HG03469 (cell line): ENCODE data around the gene ZNF568.
A peak's percentile ranks its signal among the peaks of the same experiment; 100 is the strongest.

Experiments used
- ATAC-seq: cut with Tn5 transposase; IDR thresholded peaks from one replicate; pipeline ENCODE4 v1.9.1; 2021; ENCODE audit warnings: mild to moderate bottlenecking, moderate library complexity, moderate number of reproducible peaks; ENCODE audit not compliant: unreplicated experiment

Gene ZNF568

GRCh38 chr19:36915992-36916830 lies at the start of gene ZNF568, which contains the start of gene ZNF829:
TSS of gene ZNF568 (plus strand) at chr19:36916332. CDS start at chr19:36922771, 6,439 bp downstream.
TSS of gene ZNF829 (minus strand) at chr19:36916291. CDS start at chr19:36915167, 1,124 bp downstream.
- peak; percentile 62 for ATAC-seq

DNA sequence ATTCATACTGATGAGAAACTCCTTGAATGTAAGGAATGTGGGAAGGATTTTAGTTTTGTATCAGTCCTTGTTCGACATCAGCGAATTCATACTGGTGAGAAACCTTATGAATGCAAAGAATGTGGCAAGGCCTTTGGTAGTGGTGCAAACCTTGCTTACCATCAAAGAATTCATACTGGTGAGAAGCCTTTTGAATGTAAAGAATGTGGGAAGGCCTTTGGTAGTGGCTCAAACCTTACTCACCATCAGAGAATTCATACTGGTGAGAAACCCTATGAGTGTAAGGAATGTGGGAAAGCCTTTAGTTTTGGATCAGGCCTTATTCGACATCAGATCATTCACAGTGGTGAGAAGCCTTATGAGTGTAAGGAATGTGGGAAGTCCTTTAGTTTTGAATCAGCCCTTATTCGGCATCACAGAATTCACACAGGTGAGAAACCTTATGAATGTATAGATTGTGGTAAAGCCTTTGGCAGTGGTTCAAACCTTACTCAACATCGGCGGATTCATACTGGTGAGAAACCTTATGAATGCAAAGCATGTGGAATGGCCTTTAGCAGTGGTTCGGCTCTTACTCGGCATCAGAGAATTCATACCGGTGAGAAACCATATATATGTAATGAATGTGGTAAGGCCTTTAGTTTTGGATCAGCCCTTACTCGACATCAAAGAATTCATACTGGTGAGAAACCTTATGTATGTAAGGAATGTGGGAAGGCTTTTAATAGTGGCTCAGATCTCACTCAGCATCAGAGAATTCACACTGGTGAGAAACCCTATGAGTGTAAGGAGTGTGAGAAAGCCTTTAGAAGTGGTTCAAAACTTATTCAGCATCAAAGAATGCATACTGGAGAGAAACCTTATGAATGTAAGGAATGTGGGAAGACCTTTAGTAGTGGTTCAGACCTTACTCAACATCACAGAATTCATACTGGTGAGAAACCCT lies 38.9 kb upstream of the ZNF568 start:
- no peak for ATAC-seq

- ATAC-seq, result no peak
Observed at GRCh38 chr19:36891768-36892357, 24.3 kb upstream of the ZNF568 start.

DNA sequence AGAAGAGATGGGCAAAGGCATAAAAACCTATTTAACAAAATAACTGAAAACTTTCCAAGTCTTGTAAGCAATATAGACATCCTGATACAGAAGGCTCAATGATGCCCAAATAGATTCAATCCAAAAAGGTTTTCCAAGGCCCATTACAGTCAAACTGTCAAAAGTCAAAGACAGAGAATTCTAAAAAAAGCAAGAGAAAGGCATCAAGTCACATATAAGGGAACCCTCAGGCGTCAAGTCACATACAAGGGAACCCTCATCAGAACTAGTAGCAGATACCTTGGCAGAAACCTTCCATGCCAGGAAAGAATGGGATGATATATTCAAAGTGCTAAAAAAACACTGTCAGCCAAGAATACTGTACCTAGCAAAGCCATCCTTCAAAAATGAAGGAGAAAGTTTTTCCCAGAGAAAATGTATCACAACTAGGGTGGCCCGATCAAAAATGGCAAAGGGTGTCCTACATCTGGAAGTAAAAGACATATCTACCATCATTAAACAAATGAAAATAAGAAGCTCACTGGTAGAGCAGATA lies 21.2 kb upstream of the ZNF568 start:
- ATAC-seq, result no peak

DNA sequence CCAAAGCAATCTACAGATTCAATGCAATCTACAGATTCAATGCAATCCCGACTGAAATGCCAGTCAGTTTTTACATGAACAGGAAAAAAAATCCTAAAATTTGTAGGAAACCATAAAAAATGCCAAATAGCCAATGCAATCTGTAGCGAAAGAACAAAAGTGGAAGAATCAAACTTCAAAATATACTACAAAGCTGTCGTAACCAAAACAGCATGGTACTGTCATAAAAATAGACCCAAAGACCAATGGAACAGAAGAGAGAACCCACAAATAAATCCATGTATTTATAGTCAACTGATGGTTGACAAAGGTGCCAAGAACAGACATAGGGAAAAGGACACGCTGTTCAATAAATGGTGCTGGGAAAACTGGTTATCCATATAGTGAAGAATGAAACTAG lies 17.7 kb upstream of the ZNF568 start:
- ATAC-seq, result no peak

DNA sequence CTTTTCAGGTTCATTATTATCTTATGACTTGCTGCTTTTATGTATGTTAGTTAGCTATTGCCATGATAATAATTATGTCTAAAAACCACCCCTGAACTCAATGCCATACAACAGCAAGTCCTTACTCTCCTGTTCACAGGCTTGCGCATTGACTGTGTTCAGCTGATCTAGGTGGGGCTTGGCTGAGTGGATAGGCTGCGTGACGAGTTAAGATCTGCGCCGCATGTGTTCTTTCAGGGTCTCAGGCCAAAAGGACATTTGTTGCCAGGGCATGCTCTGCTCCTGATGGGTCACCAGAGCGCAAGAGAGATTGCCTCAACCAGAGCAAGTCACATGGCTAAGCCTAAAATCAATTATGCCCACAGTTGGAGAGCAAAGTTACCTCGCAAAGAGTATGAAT lies 859 bp downstream of the ZNF568 start:
- no peak for ATAC-seq

DNA sequence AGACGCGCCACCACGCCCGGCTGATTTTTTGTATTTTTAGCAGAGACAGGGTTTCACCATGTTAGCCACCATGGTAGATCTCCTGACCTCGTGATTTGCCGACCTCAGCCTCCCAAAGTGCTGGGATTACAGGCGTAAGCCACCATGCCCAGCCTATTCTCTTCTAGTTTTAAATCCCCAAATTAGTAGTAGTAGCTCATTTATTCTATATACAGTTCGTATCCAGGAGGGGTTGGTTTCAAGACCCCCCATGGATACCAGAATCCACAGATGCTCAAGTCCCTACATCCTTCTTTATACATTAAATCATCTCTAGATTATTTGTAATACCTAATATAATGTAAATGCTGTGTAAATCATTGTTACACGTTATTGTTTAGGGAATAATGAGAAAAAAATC lies 2.0 kb downstream of the ZNF568 start:
- ATAC-seq, result no peak

DNA sequence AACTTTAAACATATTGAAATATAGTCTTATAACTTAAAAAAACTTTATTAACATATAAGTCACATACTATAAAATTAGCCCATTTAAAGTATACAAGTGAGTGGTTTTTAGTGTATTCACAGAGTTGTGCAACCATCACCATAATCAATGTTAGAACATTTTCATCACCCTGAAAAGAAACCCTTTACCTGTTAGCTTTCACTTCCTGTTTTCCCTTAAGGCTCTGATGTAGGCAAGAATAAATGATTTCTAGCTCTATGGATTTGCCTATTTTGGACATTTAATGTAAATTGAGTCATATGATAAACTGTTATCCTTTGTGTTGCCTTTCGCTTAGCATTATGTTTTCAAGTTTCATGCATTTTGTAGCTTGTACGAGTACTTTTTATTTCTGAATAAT lies 15.6 kb downstream of the ZNF568 start:
- no peak for ATAC-seq

DNA sequence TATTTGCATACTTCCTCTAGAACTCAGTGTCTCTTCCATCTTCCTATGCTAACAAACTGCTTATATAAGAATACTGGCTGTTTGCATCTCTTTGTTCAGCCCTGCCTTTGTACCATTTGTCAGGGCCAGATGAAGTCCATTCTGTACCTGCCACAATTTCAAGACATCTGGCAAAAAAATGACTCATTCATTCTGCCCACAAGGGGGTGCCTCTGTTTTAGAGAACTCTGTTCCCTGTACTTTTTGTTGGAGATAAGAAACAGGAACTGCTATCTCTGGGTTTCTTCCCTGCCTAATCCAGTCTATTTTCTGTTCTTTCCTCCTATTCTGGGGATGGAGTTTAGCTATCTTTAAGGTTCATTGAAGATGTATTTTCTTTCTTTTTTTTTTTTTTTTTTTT lies 23.0 kb downstream of the ZNF568 start:
- ATAC-seq, result no peak

GRCh38 chr19:36950335-36951119 lies 34.4 kb downstream of the ZNF568 start:
- no peak for ATAC-seq

DNA sequence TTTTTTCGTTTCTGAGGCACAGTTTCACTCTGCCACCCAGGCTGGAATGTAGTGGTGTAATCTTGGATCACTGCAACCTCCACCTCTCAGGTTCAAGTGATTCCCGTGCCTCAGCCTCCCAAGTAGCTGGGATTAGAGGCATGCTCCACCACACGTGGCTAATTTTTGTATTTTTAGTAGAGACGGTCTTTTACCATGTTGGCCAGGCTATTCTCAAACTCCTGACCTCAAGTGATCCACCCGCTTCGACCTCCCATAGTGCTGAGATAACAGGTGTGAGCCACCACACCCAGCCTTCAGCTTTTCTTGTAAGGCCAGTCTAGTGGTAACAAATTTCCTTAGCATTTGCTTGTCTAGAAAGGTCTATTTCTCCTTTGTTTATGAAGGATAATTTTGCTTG lies 46.2 kb downstream of the ZNF568 start:
- ATAC-seq, result no peak

- ATAC-seq, result no peak
Observed at GRCh38 chr19:36963280-36963679, 47.1 kb downstream of the ZNF568 start.

- ATAC-seq, result no peak
Observed at GRCh38 chr19:36972571-36972970, 56.4 kb downstream of the ZNF568 start.

DNA sequence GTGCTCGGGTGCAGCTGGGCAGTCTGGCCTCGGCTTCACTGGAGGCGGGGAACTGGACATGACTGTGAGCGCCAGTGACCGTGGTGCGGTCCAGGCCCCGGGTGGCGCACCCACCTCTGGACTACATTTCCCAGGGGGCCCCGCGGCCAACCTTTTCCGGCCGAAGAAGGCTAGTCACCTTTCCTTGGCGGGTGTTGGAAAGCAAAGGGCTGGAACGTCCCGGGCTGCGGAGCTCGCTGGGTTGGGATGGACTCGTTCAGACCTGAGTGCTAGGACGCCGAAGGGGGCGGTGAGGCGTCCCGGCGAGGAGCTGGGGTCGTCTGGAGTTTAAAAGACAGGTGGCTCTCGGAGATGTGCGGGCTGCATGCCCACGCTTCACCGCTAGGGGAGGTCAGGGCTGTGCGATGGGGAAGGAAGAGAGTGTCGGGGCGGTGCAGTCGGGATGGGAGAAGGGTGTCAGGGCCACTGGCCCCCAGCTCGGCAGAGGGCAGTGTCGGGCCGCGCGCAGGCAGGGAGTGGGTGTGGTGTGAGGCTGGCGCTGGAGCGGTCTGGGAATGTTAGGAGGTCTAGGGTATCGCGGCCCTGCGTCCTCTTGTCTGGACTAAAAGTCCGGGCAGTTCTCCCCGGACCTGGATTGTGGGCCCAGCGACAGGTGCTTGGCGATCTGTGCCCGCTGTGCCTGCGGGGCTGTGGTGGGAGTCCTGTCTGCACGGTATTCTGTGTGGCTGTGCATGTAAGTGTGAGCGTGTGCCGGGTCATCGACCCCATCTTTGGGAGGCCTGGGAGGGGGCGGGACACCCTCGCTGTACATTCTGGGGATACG lies 57.1 kb downstream of the ZNF568 start:
- no peak for ATAC-seq

DNA sequence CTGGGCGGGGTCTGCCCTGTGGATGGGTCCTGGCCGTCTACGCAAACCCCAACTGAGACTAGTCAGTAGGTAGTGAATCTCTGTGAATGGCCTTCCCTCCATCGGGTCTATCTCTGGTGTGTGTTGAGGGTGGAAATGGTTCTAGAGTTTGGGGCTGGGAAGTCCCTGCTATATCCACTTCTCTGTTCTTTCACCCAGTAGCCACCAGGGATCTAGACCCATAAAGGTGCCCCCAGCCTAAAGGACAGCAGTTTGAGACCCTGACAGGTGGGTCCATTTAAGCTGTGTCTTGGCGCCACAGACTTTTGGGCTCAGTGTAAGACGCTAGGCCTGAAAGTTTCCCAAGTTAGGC lies 57.7 kb downstream of the ZNF568 start:
- ATAC-seq, result no peak

DNA sequence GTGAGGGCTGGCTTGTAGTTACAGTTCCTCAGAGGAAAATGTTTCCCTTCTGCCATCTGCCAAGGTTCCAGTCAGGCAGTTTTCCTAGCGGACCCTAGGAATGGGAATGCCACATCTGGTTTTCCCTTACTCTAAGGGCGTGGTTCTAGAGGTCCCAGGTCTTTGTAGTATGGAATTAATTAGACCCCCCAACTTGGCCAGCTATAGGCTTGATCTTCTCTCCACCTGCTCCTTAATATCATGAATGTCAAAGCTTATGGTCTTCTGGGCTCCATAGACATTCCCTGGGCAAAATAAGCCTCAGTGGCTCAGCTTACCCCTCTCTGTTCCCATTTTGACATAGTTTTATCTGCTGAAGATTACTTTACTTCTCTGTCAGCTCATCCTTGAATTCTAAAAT lies 70.0 kb downstream of the ZNF568 start:
- no peak for ATAC-seq

DNA sequence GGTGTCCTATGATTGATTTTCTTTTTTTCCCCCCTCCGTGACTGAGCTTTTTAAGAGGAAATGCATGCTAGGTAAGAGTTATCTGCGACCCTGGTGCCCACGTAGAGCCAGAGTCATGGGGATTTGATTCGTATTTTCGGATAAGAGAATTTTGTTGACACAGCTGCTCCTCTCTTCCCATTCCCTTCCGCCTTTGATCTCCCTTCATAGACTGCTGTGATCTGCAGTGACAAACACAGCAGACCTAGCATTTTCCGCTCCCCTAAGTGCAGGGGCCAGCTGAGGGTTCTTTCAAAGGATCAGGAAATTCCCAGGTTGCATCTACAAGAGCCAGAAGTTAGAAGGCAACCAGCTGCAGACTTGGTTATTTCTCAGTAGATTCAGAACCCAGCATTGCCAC lies 70.5 kb downstream of the ZNF568 start:
- no peak for ATAC-seq

- no peak for ATAC-seq
Observed at GRCh38 chr19:36987091-36987490, 71.0 kb downstream of the ZNF568 start.

DNA sequence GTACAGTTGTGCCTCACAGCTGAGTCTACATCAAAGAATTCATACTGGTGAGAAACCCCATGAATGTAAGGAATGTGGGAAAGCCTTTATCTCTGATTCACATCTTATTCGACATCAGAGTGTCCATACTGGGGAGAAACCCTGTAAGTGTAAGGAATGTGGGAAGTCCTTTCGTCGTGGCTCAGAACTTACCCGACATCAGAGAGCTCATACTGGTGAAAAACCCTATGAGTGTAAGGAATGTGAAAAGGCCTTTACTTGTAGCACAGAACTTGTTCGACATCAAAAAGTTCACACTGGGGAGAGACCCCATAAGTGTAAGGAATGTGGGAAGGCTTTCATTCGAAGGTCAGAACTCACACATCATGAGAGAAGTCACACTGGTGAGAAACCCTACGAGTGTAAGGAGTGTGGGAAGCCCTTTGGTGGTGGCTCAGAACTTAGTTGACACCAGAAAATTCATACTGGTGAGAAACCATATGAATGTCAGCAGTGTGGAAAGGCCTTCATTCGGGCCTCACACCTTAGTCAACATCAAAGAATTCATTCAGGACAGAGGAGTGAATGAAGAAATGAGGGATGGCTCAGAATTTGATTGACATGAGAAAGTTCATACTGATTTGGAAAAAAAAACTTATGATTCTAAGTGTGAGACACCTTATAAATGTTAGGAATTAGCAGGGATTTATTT lies 81.2 kb downstream of the ZNF568 start:
- no peak for ATAC-seq
